Jurkat, Clone E6-1 (cell line): ENCODE data around the gene ACSF3.
"Not testable (repeated sequence)": the region's sequence is repeated elsewhere in the genome, so short reads cannot be mapped to it uniquely, and the experiment has no call there.

Source experiments
- DNase-seq: peaks from one replicate; pipeline ENCODE4 v3.0.0-alpha.2; 2011; ENCODE audit warnings: low read depth, low spot score
- H3K4me3 ChIP-seq: 2 replicates; pipeline ENCODE4 v1.5.1; 2011; ENCODE audit warnings: mild to moderate bottlenecking, low read length, control low read depth, moderate library complexity

ACSF3 gene

GRCh38 chr16:89070590-89070989 is 23.1 kb upstream of the ACSF3 start:
- no peak for DNase-seq
- no peak overlapping the region for H3K4me3 ChIP-seq

- no peak for DNase-seq
- no peak overlapping the region for H3K4me3 ChIP-seq
Observed at GRCh38 chr16:89071686-89072547, 21.7 kb upstream of the ACSF3 start.

GRCh38 chr16:89072548-89073130 is 21.0 kb upstream of the ACSF3 start:
- DNase-seq, result no peak
- H3K4me3 ChIP-seq, result no peak overlapping the region

GRCh38 chr16:89073346-89074071 is 20.1 kb upstream of the ACSF3 start:
- H3K4me3 ChIP-seq, result no peak overlapping the region
- DNase-seq, result no peak

- not testable (repeated sequence) for H3K4me3 ChIP-seq, DNase-seq
Observed at GRCh38 chr16:89074072-89074674, 19.5 kb upstream of the ACSF3 start.

GRCh38 chr16:89074803-89075688 is 18.6 kb upstream of the ACSF3 start:
- no peak for DNase-seq
- H3K4me3 ChIP-seq, result no peak overlapping the region

- H3K4me3 ChIP-seq, result no peak overlapping the region
- DNase-seq, result no peak
Observed at GRCh38 chr16:89076159-89076558, 17.5 kb upstream of the ACSF3 start.

GRCh38 chr16:89077076-89077475 is 16.6 kb upstream of the ACSF3 start:
- DNase-seq, result no peak

GRCh38 chr16:89078172-89078571 is 15.5 kb upstream of the ACSF3 start:
- no peak overlapping the region for H3K4me3 ChIP-seq

More at GRCh38 chr16:89077076-89077475, 16.6 kb upstream of the ACSF3 start:
- no peak overlapping the region for H3K4me3 ChIP-seq

GRCh38 chr16:89079434-89079980 is 14.1 kb upstream of the ACSF3 start:
- no peak for DNase-seq
- no peak overlapping the region for H3K4me3 ChIP-seq

More at GRCh38 chr16:89078172-89078571, 15.5 kb upstream of the ACSF3 start:
- no peak for DNase-seq

GRCh38 chr16:89080196-89080853 is 13.3 kb upstream of the ACSF3 start:
- no peak overlapping the region for H3K4me3 ChIP-seq
- DNase-seq, result no peak

- no peak for DNase-seq
- no peak overlapping the region for H3K4me3 ChIP-seq
Observed at GRCh38 chr16:89081556-89081955, 12.1 kb upstream of the ACSF3 start.

GRCh38 chr16:89084411-89084810 is 9.2 kb upstream of the ACSF3 start:
- no peak for DNase-seq
- no peak overlapping the region for H3K4me3 ChIP-seq

GRCh38 chr16:89084814-89085612 is 8.6 kb upstream of the ACSF3 start:
- no peak overlapping the region for H3K4me3 ChIP-seq
- DNase-seq, result no peak

- DNase-seq, result no peak
- no peak overlapping the region for H3K4me3 ChIP-seq
Observed at GRCh38 chr16:89085755-89086154, 7.9 kb upstream of the ACSF3 start.

GRCh38 chr16:89087922-89088497 is 5.6 kb upstream of the ACSF3 start:
- DNase-seq, result no peak
- H3K4me3 ChIP-seq, result no peak overlapping the region

GRCh38 chr16:89089120-89089519 is 4.5 kb upstream of the ACSF3 start:
- no peak overlapping the region for H3K4me3 ChIP-seq

More at GRCh38 chr16:89089120-89089519, 4.5 kb upstream of the ACSF3 start:
- no peak for DNase-seq
